ENCODE results near the gene TMEM106C.

DNA sequence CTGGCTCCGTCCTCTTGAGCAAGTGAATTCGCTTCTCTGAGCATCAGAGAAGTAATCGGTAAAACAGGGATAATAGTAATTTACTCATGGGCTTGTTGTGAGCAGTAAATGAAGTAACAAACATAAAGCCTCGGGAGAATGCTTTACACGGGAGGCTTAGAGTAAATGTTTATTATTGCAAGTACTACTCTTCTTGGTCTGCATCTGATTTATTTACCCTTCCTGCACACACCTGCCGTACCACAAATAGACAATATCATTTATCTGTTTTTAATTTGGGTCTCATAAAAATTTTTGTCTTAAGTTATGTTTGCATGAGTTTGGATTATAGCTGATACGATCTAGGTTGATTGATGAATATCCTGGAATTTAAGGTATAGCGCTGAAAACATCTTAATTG is 48.7 kb downstream of the TMEM106C start:
- TF ChIP-seq, protein P1, sequence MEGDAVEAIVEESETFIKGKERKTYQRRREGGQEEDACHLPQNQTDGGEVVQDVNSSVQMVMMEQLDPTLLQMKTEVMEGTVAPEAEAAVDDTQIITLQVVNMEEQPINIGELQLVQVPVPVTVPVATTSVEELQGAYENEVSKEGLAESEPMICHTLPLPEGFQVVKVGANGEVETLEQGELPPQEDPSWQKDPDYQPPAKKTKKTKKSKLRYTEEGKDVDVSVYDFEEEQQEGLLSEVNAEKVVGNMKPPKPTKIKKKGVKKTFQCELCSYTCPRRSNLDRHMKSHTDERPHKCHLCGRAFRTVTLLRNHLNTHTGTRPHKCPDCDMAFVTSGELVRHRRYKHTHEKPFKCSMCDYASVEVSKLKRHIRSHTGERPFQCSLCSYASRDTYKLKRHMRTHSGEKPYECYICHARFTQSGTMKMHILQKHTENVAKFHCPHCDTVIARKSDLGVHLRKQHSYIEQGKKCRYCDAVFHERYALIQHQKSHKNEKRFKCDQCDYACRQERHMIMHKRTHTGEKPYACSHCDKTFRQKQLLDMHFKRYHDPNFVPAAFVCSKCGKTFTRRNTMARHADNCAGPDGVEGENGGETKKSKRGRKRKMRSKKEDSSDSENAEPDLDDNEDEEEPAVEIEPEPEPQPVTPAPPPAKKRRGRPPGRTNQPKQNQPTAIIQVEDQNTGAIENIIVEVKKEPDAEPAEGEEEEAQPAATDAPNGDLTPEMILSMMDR (conservative IDR thresholded peaks at IDR 0.05; ENCODE audit: low read length), result no peak
- TF ChIP-seq EZH2phosphoT487 (IDR thresholded peaks at IDR 0.05; ENCODE audit: borderline replicate concordance), result no peak
